WTC11 (cell line): ENCODE data around the gene HINT2. TPM values are rescaled to one million over a fixed set of nuclear protein-coding genes. Genes with fewer than 3 reads are reported as not detected.

ENCODE experiments used
- ATAC-seq: fragments of 200-7000 bp; cut with Tn5 transposase; 2 replicates; pipeline ENCODE4 v1.10.0; 2021; ENCODE audit warnings: mild to moderate bottlenecking, moderate library complexity
- CTCF ChIA-PET: fragments of 300-600 bp; sonication (Branson Sonifier 250); formaldehyde crosslinking; loops from one replicate; lab custom pipeline; 2021; ENCODE audit warnings: antibody characterized with exemption; lab: Charles Lee
- POLR2A ChIA-PET: fragments of 350-600 bp; sonication (Branson Sonifier 250); formaldehyde crosslinking; loops from one replicate; lab custom pipeline; 2021; ENCODE audit warnings: antibody characterized with exemption; lab: Charles Lee
- DNase-seq: peaks from one replicate; pipeline ENCODE4 v3.0.0; 2021; ENCODE audit warnings: low spot score
- H3K27ac Mint-ChIP-seq: 2 replicates; pipeline ENCODE4 v1.8.0; 2021; ENCODE audit warnings: mixed read lengths
- H3K27me3 Mint-ChIP-seq: 2 replicates; pipeline ENCODE4 v1.8.0; 2021; ENCODE audit warnings: low read depth, mild to moderate bottlenecking, moderate library complexity, mixed read lengths
- H3K36me3 Mint-ChIP-seq: 2 replicates; pipeline ENCODE4 v1.8.0; 2021; ENCODE audit warnings: mixed read lengths
- H3K4me1 Mint-ChIP-seq: 2 replicates; pipeline ENCODE4 v1.8.0; 2022; ENCODE audit warnings: mixed read lengths
- H3K4me3 Mint-ChIP-seq: 2 replicates; pipeline ENCODE4 v1.8.0; 2021; ENCODE audit warnings: mild to moderate bottlenecking, moderate library complexity, mixed read lengths
- H3K9me3 Mint-ChIP-seq: 2 replicates; pipeline ENCODE4 v1.8.0; 2021; ENCODE audit warnings: mixed read lengths
- CBFB ChIP-seq: sonication (generic); formaldehyde crosslinking; IDR thresholded peaks from 2 replicates; pipeline ENCODE4 v1.8.1; 2022; ENCODE audit warnings: mild to moderate bottlenecking, low read depth, missing genetic modification reagents
- CDX4 ChIP-seq: fragments of 250-450 bp; sonication (Bioruptor Pico); IDR thresholded peaks from 2 replicates; pipeline ENCODE4 v1.9.0; 2021; ENCODE audit warnings: moderate library complexity, mild to moderate bottlenecking, inconsistent platforms, borderline replicate concordance
- CTCF ChIP-seq: fragments of 200-600 bp; IDR thresholded peaks from 2 replicates; pipeline ENCODE4 v1.8.0; 2022; ENCODE audit warnings: antibody characterized with exemption
- EMX1 ChIP-seq: fragments of 250-450 bp; sonication (Bioruptor Pico); IDR thresholded peaks from 2 replicates; pipeline ENCODE4 v1.8.0; 2021; ENCODE audit warnings: mild to moderate bottlenecking
- FOXP1 ChIP-seq: sonication (generic); formaldehyde crosslinking; IDR thresholded peaks from 2 replicates; pipeline ENCODE4 v1.8.0; 2022; ENCODE audit warnings: missing genetic modification reagents, mild to moderate bottlenecking, moderate library complexity, borderline replicate concordance
- GABPB1 ChIP-seq: sonication (generic); formaldehyde crosslinking; IDR thresholded peaks from 2 replicates; pipeline ENCODE4 v1.8.1; 2023; ENCODE audit warnings: mild to moderate bottlenecking, missing genetic modification reagents
- MXD4 ChIP-seq: fragments of 250-450 bp; sonication (Bioruptor Pico); IDR thresholded peaks from 2 replicates; pipeline ENCODE4 v1.8.0; 2021; ENCODE audit warnings: mild to moderate bottlenecking, moderate library complexity, borderline replicate concordance
- NFATC4 ChIP-seq: fragments of 250-450 bp; sonication (Bioruptor Pico); IDR thresholded peaks from 2 replicates; pipeline ENCODE4 v1.9.0; 2021; ENCODE audit warnings: mild to moderate bottlenecking
- SP1 ChIP-seq: sonication (generic); formaldehyde crosslinking; conservative IDR thresholded peaks from 2 replicates; pipeline ENCODE4 v1.8.1; 2022; ENCODE audit warnings: missing genetic modification reagents
- TP53 ChIP-seq: sonication (generic); formaldehyde crosslinking; IDR thresholded peaks from 2 replicates; pipeline ENCODE4 v1.8.1; 2023; ENCODE audit warnings: mild to moderate bottlenecking, missing genetic modification reagents
- USF2 ChIP-seq: sonication (generic); formaldehyde crosslinking; IDR thresholded peaks from 2 replicates; pipeline ENCODE4 v1.8.1; 2023; ENCODE audit warnings: mild to moderate bottlenecking, missing genetic modification reagents, moderate library complexity
- ZNF219 ChIP-seq: sonication (generic); formaldehyde crosslinking; IDR thresholded peaks from 2 replicates; pipeline ENCODE4 v1.8.0; 2023; ENCODE audit warnings: missing genetic modification reagents, mild to moderate bottlenecking, borderline replicate concordance
- ZNF263 ChIP-seq: sonication (generic); formaldehyde crosslinking; IDR thresholded peaks from 2 replicates; pipeline ENCODE4 v1.8.1; 2022; ENCODE audit warnings: low read depth, mild to moderate bottlenecking, moderate library complexity, missing genetic modification reagents
- total RNA-seq: library from RNA; stranded (reverse); gene quantifications from 3 replicates; pipeline ENCODE4 v1.2.3, GENCODE V29; 2021
- TF ChIP-seq, protein P1 (sequence below): sonication (generic); formaldehyde crosslinking; IDR thresholded peaks from 2 replicates; pipeline ENCODE4 v1.8.0; 2022; ENCODE audit warnings: mild to moderate bottlenecking, missing genetic modification reagents
- TF ChIP-seq, protein P2 (sequence below): fragments of 250-450 bp; sonication (Bioruptor Pico); IDR thresholded peaks from 2 replicates; pipeline ENCODE4 v2.1.2; 2022; ENCODE audit warnings: mild to moderate bottlenecking, moderate library complexity
- TF ChIP-seq, protein P3 (sequence below): sonication (generic); formaldehyde crosslinking; IDR thresholded peaks from 2 replicates; pipeline ENCODE4 v1.8.0; 2022; ENCODE audit warnings: mild to moderate bottlenecking, missing genetic modification reagents
- TF ChIP-seq, protein P4 (sequence below): sonication (generic); formaldehyde crosslinking; IDR thresholded peaks from 2 replicates; pipeline ENCODE4 v1.8.1; 2023; ENCODE audit warnings: mild to moderate bottlenecking, moderate library complexity, missing genetic modification reagents

HINT2 gene
- total RNA-seq, 1 experiment from 2014 or later: 33.6 TPM

- ATAC-seq: no peak
- Mint-ChIP-seq H3K4me1 (peaks cover 27% of the 10 kb centered on the region), H3K36me3 (peaks cover 2% of the 10 kb centered on the region; the same call in 1 of the 2 replicates), H3K27ac (peak overlapping the region; percentile 63; the same call in 1 of the 2 replicates), H3K4me3 (peak overlapping the region; percentile 91)
- TF ChIP-seq ZNF263: no peak
- TF ChIP-seq CTCF: peak; percentile 46
- TF ChIP-seq, all 79 proteins: peak for 1
- DNase-seq: peak; percentile 41
- Mint-ChIP-seq H3K27me3 (peaks cover 11% of the 10 kb centered on the region), H3K9me3 (peaks cover 3% of the 10 kb centered on the region)
- ChIA-PET POLR2A (interaction anchor here (0.7 to 2.1 kb wide), 7 partner anchors 15 to 350 kb away, joined by 3 to 9 read pairs (median 4); partner anchors contain the start of genes CREB3, GBA2, RGP1 and TLN1), CTCF (interaction anchor here (0.8 to 6.1 kb wide), 27 partner anchors 12 to 210 kb away, joined by 3 to 143 read pairs (median 6); partner anchors contain the start of genes FAM221B, GBA2, NPR2 and RGP1)
Measured at GRCh38 chr9:35813434-35814105, 1.3 kb downstream of the HINT2 start.

- peaks cover 27% of the 10 kb centered on the region for H3K4me1 Mint-ChIP-seq
- DNase-seq: peak; percentile 93
- peak within 1 kb of the TSS; percentile 81 for H3K27ac Mint-ChIP-seq
- peak; percentile 69 for ATAC-seq
- peak within 1 kb of the TSS; percentile 74 for H3K4me3 Mint-ChIP-seq
- peaks cover 2% of the 10 kb centered on the region; the same call in 1 of the 2 replicates for H3K36me3 Mint-ChIP-seq
- POLR2A ChIA-PET: interaction anchor here (0.7 to 1.3 kb wide), 3 partner anchors 13 to 19 kb away, joined by 3 to 4 read pairs (median 3); partner anchors contain the start of genes FAM221B and TMEM8B
- peaks cover 3% of the 10 kb centered on the region for H3K9me3 Mint-ChIP-seq
- CTCF ChIA-PET: interaction anchor here (0.7 to 6.1 kb wide), 8 partner anchors 14 to 211 kb away, joined by 3 to 143 read pairs (median 6); partner anchors contain the start of gene NPR2
- H3K27me3 Mint-ChIP-seq: peaks cover 1% of the 10 kb centered on the region
- TF ChIP-seq, protein P1, sequence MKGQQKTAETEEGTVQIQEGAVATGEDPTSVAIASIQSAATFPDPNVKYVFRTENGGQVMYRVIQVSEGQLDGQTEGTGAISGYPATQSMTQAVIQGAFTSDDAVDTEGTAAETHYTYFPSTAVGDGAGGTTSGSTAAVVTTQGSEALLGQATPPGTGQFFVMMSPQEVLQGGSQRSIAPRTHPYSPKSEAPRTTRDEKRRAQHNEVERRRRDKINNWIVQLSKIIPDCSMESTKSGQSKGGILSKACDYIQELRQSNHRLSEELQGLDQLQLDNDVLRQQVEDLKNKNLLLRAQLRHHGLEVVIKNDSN (CRISPR knock-in tag): peak; percentile 60; the same call in 1 of the 2 replicates
- peak; percentile 17; the same call in 1 of the 2 replicates for TF ChIP-seq FOXP1 (CRISPR knock-in tag)
- no peak for TF ChIP-seq ZNF219
- TF ChIP-seq GABPB1: peak; percentile 65; the same call in 1 of the 2 replicates
- peak; percentile 69 for TF ChIP-seq USF2 (CRISPR knock-in tag)
- TF ChIP-seq NFATC4: no peak
- 0 out of 2 replicates have a peak, but pooled peaks have one; percentile 41 for TF ChIP-seq EMX1
- TF ChIP-seq, protein P2, sequence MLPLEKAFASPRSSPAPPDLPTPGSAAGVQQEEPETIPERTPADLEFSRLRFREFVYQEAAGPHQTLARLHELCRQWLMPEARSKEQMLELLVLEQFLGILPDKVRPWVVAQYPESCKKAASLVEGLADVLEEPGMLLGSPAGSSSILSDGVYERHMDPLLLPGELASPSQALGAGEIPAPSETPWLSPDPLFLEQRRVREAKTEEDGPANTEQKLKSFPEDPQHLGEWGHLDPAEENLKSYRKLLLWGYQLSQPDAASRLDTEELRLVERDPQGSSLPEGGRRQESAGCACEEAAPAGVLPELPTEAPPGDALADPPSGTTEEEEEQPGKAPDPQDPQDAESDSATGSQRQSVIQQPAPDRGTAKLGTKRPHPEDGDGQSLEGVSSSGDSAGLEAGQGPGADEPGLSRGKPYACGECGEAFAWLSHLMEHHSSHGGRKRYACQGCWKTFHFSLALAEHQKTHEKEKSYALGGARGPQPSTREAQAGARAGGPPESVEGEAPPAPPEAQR (CRISPR knock-in tag): no peak
- TF ChIP-seq TP53: 0 out of 2 replicates have a peak, but pooled peaks have one; percentile 37
- no peak for TF ChIP-seq CDX4 (CRISPR knock-in tag)
- no peak for TF ChIP-seq CBFB (CRISPR knock-in tag)
- TF ChIP-seq MXD4: no peak
- TF ChIP-seq SP1 (CRISPR knock-in tag): peak; percentile 72
- TF ChIP-seq, protein P3, sequence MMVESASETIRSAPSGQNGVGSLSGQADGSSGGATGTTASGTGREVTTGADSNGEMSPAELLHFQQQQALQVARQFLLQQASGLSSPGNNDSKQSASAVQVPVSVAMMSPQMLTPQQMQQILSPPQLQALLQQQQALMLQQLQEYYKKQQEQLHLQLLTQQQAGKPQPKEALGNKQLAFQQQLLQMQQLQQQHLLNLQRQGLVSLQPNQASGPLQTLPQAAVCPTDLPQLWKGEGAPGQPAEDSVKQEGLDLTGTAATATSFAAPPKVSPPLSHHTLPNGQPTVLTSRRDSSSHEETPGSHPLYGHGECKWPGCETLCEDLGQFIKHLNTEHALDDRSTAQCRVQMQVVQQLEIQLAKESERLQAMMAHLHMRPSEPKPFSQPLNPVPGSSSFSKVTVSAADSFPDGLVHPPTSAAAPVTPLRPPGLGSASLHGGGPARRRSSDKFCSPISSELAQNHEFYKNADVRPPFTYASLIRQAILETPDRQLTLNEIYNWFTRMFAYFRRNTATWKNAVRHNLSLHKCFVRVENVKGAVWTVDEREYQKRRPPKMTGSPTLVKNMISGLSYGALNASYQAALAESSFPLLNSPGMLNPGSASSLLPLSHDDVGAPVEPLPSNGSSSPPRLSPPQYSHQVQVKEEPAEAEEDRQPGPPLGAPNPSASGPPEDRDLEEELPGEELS (CRISPR knock-in tag): no peak
- TF ChIP-seq, protein P4, sequence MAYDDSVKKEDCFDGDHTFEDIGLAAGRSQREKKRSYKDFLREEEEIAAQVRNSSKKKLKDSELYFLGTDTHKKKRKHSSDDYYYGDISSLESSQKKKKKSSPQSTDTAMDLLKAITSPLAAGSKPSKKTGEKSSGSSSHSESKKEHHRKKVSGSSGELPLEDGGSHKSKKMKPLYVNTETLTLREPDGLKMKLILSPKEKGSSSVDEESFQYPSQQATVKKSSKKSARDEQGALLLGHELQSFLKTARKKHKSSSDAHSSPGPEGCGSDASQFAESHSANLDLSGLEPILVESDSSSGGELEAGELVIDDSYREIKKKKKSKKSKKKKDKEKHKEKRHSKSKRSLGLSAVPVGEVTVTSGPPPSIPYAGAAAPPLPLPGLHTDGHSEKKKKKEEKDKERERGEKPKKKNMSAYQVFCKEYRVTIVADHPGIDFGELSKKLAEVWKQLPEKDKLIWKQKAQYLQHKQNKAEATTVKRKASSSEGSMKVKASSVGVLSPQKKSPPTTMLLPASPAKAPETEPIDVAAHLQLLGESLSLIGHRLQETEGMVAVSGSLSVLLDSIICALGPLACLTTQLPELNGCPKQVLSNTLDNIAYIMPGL: peak; percentile 64; the same call in 1 of the 2 replicates
Measured at GRCh38 chr9:35812025-35812602, 2.7 kb downstream of the HINT2 start, which contains the start of gene SPAG8. Gene SPAG8, minus strand, starts transcription at chr9:35812262. Its CDS starts 115 bp downstream, at chr9:35812147.
